OCI-LY3 (cell line): Measurements from ENCODE around the gene KRT9.
A peak's percentile ranks its signal among the peaks of the same experiment; 100 is the strongest.

Source experiments
- H2AFZ ChIP-seq: fragments of 200-600, 300-600 bp; shearing (Covaris generic); 2 replicates; pipeline ENCODE4 v1.6.0; 2014; ENCODE audit warnings: antibody characterized with exemption, low read depth, low read length
- H3K27ac ChIP-seq: fragments of 200-600, 300-600 bp; sonication (generic); 2 replicates; pipeline ENCODE4 v1.5.1; 2014; ENCODE audit warnings: mild to moderate bottlenecking, low read length, moderate library complexity, mixed read lengths
- H3K27me3 ChIP-seq: fragments of 200-600, 300-600 bp; sonication (generic); 2 replicates; pipeline ENCODE4 v1.6.1; 2014; ENCODE audit warnings: low read depth, low read length, mixed read lengths
- H3K36me3 ChIP-seq: fragments of 200-600, 300-600 bp; sonication (generic); replicated peaks from 2 replicates; pipeline ENCODE3; 2014; ENCODE audit warnings: low read depth, low read length, mixed read lengths
- H3K4me1 ChIP-seq: fragments of 300-600, 200-600 bp; sonication (generic); 2 replicates; pipeline ENCODE4 v1.6.1; 2014; ENCODE audit warnings: low read length, mixed read lengths
- H3K4me2 ChIP-seq: fragments of 200-600, 300-600 bp; sonication (generic); 2 replicates; pipeline ENCODE4 v1.6.1; 2014; ENCODE audit warnings: low read length, mixed read lengths
- H3K4me3 ChIP-seq: fragments of 300-600, 200-600 bp; sonication (generic); 2 replicates; pipeline ENCODE4 v1.5.1; 2014; ENCODE audit warnings: antibody characterized with exemption, mild to moderate bottlenecking, low read length, moderate library complexity
- H3K79me2 ChIP-seq: fragments of 300-600, 200-600 bp; shearing (Covaris generic); 2 replicates; pipeline ENCODE4 v1.6.1; 2014; ENCODE audit warnings: mild to moderate bottlenecking, low read length, mixed read lengths
- H3K9ac ChIP-seq: fragments of 300-600, 200-600 bp; shearing (Covaris generic); 2 replicates; pipeline ENCODE4 v1.6.0; 2014; ENCODE audit warnings: mild to moderate bottlenecking, low read length, moderate library complexity
- H3K9me3 ChIP-seq: fragments of 200-600, 300-600 bp; shearing (Covaris generic); 2 replicates; pipeline ENCODE4 v1.6.1; 2014; ENCODE audit warnings: low read length, mixed read lengths; ENCODE audit not compliant: insufficient read depth
- H4K20me1 ChIP-seq: fragments of 200-600, 300-600 bp; sonication (generic); 2 replicates; pipeline ENCODE4 v1.6.1; 2016; ENCODE audit warnings: low read length, mixed read lengths; ENCODE audit not compliant: insufficient read depth
- EZH2phosphoT487 ChIP-seq: fragments of 200-600 bp; shearing (Covaris generic); IDR thresholded peaks from 2 replicates; pipeline ENCODE4 v1.6.1; 2018; ENCODE audit warnings: antibody characterized with exemption, mixed run types, low read depth
- TF ChIP-seq, protein P1 (sequence below): fragments of 200-600, 300-600 bp; sonication (generic); IDR thresholded peaks from 2 replicates; pipeline ENCODE4 v1.5.1; 2014; ENCODE audit warnings: antibody characterized with exemption, low read length, low read depth

Gene KRT9

DNA sequence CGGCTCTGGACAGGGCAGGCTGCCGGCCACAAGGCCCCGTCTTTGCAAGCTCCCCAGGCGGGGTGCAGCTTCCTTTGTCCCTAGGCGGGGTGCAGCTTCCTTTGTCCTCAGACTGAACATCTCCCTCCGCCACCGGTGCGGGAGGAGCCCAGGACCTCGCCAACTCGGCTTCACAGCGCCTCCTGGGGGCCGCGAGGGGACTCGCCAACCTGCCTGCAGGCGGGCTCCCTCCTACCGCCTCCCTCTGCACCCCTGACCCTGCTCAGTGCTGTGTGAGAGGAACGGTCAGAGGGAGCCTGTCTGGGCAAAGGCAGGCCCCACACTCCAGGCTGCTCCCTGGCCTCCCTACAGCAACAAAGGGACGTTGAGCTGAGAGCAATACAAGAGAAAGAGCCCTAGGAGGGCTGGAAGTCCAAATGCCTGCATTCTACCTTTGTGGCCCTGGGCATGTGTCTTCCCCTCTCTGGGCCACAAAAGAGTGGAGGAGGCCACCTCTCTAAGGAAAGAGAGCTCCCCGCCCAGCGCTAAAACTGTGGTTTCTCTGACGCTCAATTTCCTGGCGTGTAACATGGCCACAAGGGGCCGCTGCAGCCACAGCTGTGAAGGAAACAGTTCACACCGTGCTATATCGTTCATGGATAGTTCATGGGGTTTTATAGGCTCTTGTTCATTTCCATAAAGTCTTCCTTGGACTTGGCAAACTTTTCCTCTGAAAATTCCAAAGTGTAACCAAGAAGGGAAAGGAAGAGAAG is 22.8 kb downstream of the KRT9 start:
- no peaks in the 10 kb centered on the region for H3K9me3 ChIP-seq
- peak overlapping the region; percentile 72 for H3K9ac ChIP-seq
- H3K27me3 ChIP-seq, result peaks cover 5% of the 10 kb centered on the region; the same call in 1 of the 2 replicates
- H3K36me3 ChIP-seq, result no peaks in the 10 kb centered on the region
- H2AFZ ChIP-seq, result peak overlapping the region; percentile 100
- no peaks in the 10 kb centered on the region for H4K20me1 ChIP-seq
- H3K27ac ChIP-seq, result no peak overlapping the region
- H3K4me1 ChIP-seq, result peaks cover 7% of the 10 kb centered on the region
- TF ChIP-seq EZH2phosphoT487, result no peak
- TF ChIP-seq, protein P1, sequence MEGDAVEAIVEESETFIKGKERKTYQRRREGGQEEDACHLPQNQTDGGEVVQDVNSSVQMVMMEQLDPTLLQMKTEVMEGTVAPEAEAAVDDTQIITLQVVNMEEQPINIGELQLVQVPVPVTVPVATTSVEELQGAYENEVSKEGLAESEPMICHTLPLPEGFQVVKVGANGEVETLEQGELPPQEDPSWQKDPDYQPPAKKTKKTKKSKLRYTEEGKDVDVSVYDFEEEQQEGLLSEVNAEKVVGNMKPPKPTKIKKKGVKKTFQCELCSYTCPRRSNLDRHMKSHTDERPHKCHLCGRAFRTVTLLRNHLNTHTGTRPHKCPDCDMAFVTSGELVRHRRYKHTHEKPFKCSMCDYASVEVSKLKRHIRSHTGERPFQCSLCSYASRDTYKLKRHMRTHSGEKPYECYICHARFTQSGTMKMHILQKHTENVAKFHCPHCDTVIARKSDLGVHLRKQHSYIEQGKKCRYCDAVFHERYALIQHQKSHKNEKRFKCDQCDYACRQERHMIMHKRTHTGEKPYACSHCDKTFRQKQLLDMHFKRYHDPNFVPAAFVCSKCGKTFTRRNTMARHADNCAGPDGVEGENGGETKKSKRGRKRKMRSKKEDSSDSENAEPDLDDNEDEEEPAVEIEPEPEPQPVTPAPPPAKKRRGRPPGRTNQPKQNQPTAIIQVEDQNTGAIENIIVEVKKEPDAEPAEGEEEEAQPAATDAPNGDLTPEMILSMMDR, result peak; percentile 84
- H3K79me2 ChIP-seq, result no peaks in the 10 kb centered on the region
- peak overlapping the region; percentile 100 for H3K4me2 ChIP-seq
- H3K4me3 ChIP-seq, result peak overlapping the region; percentile 80

DNA sequence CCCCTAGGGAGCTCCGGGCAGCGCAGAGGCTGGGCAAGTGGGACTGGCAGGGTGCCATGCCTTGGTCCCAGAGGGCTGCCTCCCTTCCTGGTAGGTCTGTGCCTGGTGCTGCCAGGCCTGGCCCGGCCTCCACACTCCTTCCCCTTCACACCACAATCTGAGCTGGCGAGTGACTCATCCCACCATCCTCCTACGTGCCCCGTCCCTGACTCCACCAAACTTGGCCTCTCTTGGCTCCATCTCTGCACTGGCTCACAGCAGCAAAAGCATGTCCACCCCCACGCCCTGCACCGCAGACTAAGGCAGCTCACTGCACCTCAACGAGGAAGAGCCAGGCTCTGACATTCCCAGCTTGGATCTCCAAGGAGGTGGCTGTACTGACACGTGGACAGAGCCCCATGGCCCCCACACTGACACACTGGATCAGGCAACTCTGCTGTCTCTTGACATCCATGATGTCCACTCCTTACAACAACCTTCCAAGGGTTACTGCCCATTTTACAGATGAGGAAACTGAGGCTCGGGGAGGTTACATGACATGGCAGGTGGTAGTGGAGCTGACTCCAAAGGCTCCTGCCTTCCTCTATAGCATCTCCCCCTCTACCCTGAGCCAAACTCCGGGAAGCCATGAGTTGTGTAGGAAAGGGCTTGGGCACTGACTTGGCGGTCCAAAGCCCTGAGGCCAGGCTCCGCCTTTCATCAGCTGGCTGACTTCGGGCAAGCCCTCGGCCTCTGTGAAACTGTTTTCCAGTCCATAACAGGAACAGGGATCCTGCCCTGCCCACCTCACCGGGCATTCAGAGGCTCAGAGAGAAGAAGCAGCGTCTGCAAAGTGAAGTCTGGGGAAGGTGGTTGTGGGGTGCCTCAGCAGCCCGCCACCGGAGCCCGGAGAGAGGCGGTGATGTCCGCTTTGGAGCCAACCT is 23.7 kb downstream of the KRT9 start:
- H3K4me3 ChIP-seq, result peak overlapping the region; percentile 80
- no peak overlapping the region for H3K27ac ChIP-seq
- no peaks in the 10 kb centered on the region for H4K20me1 ChIP-seq
- TF ChIP-seq EZH2phosphoT487, result no peak
- TF ChIP-seq, protein P1, result no peak
- no peaks in the 10 kb centered on the region for H3K9me3 ChIP-seq
- H3K79me2 ChIP-seq, result no peaks in the 10 kb centered on the region
- peak overlapping the region; percentile 100 for H3K4me2 ChIP-seq
- H2AFZ ChIP-seq, result peak overlapping the region; percentile 84; the same call in 1 of the 2 replicates
- no peak overlapping the region for H3K9ac ChIP-seq
- H3K27me3 ChIP-seq, result peaks cover 3% of the 10 kb centered on the region; the same call in 1 of the 2 replicates
- H3K4me1 ChIP-seq, result peaks cover 7% of the 10 kb centered on the region
- H3K36me3 ChIP-seq, result no peaks in the 10 kb centered on the region

DNA sequence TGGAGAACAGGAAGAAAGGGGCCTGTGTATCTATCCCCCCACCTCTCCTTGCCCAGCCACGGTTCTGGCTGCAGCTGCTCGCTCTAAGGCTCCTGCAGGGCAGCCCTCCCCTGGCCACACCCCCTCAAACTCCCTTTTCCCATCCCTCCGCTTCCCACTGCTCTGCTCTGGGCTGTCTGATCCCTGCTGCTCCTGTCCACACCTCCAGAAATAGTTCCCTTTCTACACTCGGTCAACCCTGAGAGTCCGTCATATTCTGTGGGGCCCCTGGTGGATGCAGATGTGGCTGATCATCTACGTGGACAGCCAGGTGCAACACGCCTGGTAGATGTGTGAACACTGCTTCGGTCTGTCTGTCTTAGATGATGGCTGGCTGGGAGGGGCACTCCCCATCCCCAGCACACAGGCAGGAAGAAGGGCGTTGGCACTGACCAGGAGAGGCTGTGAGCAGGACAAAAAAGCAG is 24.4 kb downstream of the KRT9 start:
- H3K4me1 ChIP-seq, result peaks cover 7% of the 10 kb centered on the region
- no peak overlapping the region for H3K4me3 ChIP-seq
- no peaks in the 10 kb centered on the region for H3K36me3 ChIP-seq
- no peaks in the 10 kb centered on the region for H3K9me3 ChIP-seq
- TF ChIP-seq, protein P1, result no peak
- no peak for TF ChIP-seq EZH2phosphoT487
- peaks cover 3% of the 10 kb centered on the region; the same call in 1 of the 2 replicates for H3K27me3 ChIP-seq
- no peak overlapping the region for H3K9ac ChIP-seq
- no peak overlapping the region for H3K27ac ChIP-seq
- H3K4me2 ChIP-seq, result no peak overlapping the region
- no peak overlapping the region for H2AFZ ChIP-seq
- no peaks in the 10 kb centered on the region for H4K20me1 ChIP-seq
- no peaks in the 10 kb centered on the region for H3K79me2 ChIP-seq

DNA sequence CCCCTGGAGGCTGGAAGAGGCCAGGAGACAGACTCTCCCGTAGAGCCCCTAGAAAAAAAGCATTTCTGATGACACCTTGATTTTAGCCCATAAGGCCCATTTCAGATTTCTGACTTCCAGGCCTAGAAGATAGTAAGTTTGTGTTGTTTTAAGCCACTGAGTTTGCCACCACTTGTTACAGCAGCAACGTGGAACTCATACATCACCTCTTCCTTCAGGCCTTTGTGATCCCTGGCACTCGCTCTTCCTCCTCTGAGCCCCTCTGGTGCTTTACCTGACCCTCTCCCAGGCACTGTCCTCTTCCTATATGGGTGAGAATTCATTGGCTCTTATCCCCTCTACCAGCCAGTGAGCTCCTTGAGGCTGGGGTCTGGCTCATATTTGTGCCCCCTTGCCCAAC is 25.0 kb downstream of the KRT9 start:
- H3K27ac ChIP-seq, result no peak overlapping the region
- H3K4me3 ChIP-seq, result no peak overlapping the region
- H3K9me3 ChIP-seq, result no peaks in the 10 kb centered on the region
- H3K27me3 ChIP-seq, result peaks cover 3% of the 10 kb centered on the region; the same call in 1 of the 2 replicates
- no peak overlapping the region for H2AFZ ChIP-seq
- H3K9ac ChIP-seq, result no peak overlapping the region
- H4K20me1 ChIP-seq, result no peaks in the 10 kb centered on the region
- TF ChIP-seq, protein P1, result no peak
- no peak for TF ChIP-seq EZH2phosphoT487
- no peak overlapping the region for H3K4me2 ChIP-seq
- H3K4me1 ChIP-seq, result peaks cover 7% of the 10 kb centered on the region
- H3K79me2 ChIP-seq, result no peaks in the 10 kb centered on the region
- H3K36me3 ChIP-seq, result no peaks in the 10 kb centered on the region
